AG08395 (cell line): ENCODE results near the gene CPSF4L.

Experiments used
- DNase-seq: peaks from one replicate; pipeline ENCODE4 v3.0.0; 2012; ENCODE audit warnings: mixed read lengths, low spot score

Gene CPSF4L

GRCh38 chr17:73289549-73290254 is 28.0 kb upstream of the CPSF4L start:
- no peak for DNase-seq

- DNase-seq = no peak
These were observed 27.0 kb upstream of the CPSF4L start for GRCh38 chr17:73288534-73289302.

GRCh38 chr17:73286863-73287296 is 25.2 kb upstream of the CPSF4L start:
- DNase-seq = no peak

- DNase-seq = no peak
These were observed 24.5 kb upstream of the CPSF4L start for GRCh38 chr17:73285916-73286862.

GRCh38 chr17:73285603-73285908 is 23.9 kb upstream of the CPSF4L start:
- no peak for DNase-seq

- DNase-seq = no peak
These were observed 23.4 kb upstream of the CPSF4L start for GRCh38 chr17:73284906-73285602.

GRCh38 chr17:73284354-73284753 is 22.7 kb upstream of the CPSF4L start:
- no peak for DNase-seq

GRCh38 chr17:73283841-73284282 is 22.2 kb upstream of the CPSF4L start:
- DNase-seq = no peak

GRCh38 chr17:73283250-73283649 is 21.6 kb upstream of the CPSF4L start:
- no peak for DNase-seq

GRCh38 chr17:73282629-73283028 is 20.9 kb upstream of the CPSF4L start:
- DNase-seq = no peak

GRCh38 chr17:73281928-73282327 is 20.2 kb upstream of the CPSF4L start:
- DNase-seq = no peak

GRCh38 chr17:73280191-73280590 is 18.5 kb upstream of the CPSF4L start:
- no peak for DNase-seq

GRCh38 chr17:73279704-73280103 is 18.0 kb upstream of the CPSF4L start:
- DNase-seq = no peak

GRCh38 chr17:73278465-73279453 is 17.1 kb upstream of the CPSF4L start:
- DNase-seq = peak; percentile 28

- DNase-seq = no peak
These were observed 16.4 kb upstream of the CPSF4L start for GRCh38 chr17:73278049-73278464.

- DNase-seq = no peak
These were observed 12.8 kb upstream of the CPSF4L start for GRCh38 chr17:73274490-73274889.

- no peak for DNase-seq
These were observed 11.2 kb upstream of the CPSF4L start for GRCh38 chr17:73272906-73273218.

GRCh38 chr17:73271072-73271471 is 9.4 kb upstream of the CPSF4L start:
- no peak for DNase-seq

GRCh38 chr17:73269791-73270190 is 8.1 kb upstream of the CPSF4L start:
- DNase-seq = no peak

- no peak for DNase-seq
These were observed 7.6 kb upstream of the CPSF4L start for GRCh38 chr17:73269329-73269615.
